ENCODE measurements around the gene CNGB1.

DNA sequence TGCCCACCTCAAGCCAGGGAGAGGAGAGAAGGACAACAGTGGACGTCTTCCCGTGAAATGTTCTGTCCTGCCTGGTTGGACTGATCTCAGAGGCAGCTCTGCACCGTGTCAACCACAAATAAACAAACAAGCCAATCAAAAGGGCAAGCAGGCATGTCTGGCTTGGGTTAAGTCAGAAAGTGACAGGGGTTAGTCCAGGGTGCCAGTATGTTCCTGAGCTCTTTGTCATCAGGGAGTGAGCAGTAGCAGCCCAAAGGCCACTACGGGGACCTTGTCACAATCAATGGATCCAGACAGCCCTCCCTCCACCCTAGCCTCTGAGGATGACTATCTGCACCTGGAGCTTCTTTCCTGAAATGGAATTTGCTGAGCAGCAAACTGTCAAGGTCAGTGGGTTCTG lies 35.0 kb downstream of the CNGB1 start:
- TF ChIP-seq, protein P1, sequence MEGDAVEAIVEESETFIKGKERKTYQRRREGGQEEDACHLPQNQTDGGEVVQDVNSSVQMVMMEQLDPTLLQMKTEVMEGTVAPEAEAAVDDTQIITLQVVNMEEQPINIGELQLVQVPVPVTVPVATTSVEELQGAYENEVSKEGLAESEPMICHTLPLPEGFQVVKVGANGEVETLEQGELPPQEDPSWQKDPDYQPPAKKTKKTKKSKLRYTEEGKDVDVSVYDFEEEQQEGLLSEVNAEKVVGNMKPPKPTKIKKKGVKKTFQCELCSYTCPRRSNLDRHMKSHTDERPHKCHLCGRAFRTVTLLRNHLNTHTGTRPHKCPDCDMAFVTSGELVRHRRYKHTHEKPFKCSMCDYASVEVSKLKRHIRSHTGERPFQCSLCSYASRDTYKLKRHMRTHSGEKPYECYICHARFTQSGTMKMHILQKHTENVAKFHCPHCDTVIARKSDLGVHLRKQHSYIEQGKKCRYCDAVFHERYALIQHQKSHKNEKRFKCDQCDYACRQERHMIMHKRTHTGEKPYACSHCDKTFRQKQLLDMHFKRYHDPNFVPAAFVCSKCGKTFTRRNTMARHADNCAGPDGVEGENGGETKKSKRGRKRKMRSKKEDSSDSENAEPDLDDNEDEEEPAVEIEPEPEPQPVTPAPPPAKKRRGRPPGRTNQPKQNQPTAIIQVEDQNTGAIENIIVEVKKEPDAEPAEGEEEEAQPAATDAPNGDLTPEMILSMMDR (IDR thresholded peaks at IDR 0.05) = no peak
- TF ChIP-seq POLR2A (IDR thresholded peaks at IDR 0.05) (no peak), EP300 (IDR thresholded peaks at IDR 0.05) (no peak)
